Measurements from ENCODE around the gene PARP15. TPM values are rescaled to one million over a fixed set of nuclear protein-coding genes. Genes with fewer than 3 reads are reported as not detected.
"Not testable (repeated sequence)": the region's sequence is repeated elsewhere in the genome, so short reads cannot be mapped to it uniquely, and the experiment has no call there.

Gene PARP15
- total RNA-seq, 1 experiment from 2014 or later = not detected

GRCh38 chr3:122681284-122681973 is 104.0 kb downstream of the PARP15 start:
- intact Hi-C loops (cut with micrococcal nuclease) = loop anchor here (5.0 kb wide), 1 partner anchor 111 kb away; the partner anchor contains the start of gene HSPBAP1
- Mint-ChIP-seq H3K4me3 (ENCODE audit: unreplicated experiment) (peak overlapping the region; percentile 77), H3K36me3 (ENCODE audit: insufficient read depth, unreplicated experiment) (peaks cover 12% of the 10 kb centered on the region), H3K27ac (ENCODE audit: low read depth, unreplicated experiment) (peak overlapping the region; percentile 83), H3K27me3 (ENCODE audit: insufficient read depth, unreplicated experiment) (no peaks in the 10 kb centered on the region), H3K4me1 (ENCODE audit: insufficient read depth, unreplicated experiment) (peaks cover 16% of the 10 kb centered on the region), H3K9me3 (ENCODE audit: unreplicated experiment) (no peaks in the 10 kb centered on the region)
- TSS peak; percentile 25 for BruUV-seq (replicated peaks)
- no peak for TF ChIP-seq CTCF (IDR thresholded peaks at IDR 0.05; ENCODE audit: unreplicated experiment)
- no peak for DNase-seq (ENCODE audit: unreplicated experiment)
- ChIA-PET CTCF (interaction anchor here (0.6 to 6.9 kb wide), 5 partner anchors 123 to 567 kb away, joined by 3 to 140 read pairs (median 3); no protein-coding TSS in a partner anchor), POLR2A (interaction anchor here (0.6 to 3.5 kb wide), 12 partner anchors 8 to 360 kb away, joined by 3 to 30 read pairs (median 6); partner anchors contain the start of genes DTX3L, FAM162A, KPNA1 and PARP9)

- no peak for DNase-seq (ENCODE audit: unreplicated experiment)
- Mint-ChIP-seq H3K9me3 (ENCODE audit: unreplicated experiment) (no peaks in the 10 kb centered on the region), H3K4me3 (ENCODE audit: unreplicated experiment) (peak overlapping the region; percentile 77), H3K27ac (ENCODE audit: low read depth, unreplicated experiment) (peak overlapping the region; percentile 83), H3K36me3 (ENCODE audit: insufficient read depth, unreplicated experiment) (peaks cover 12% of the 10 kb centered on the region), H3K4me1 (ENCODE audit: insufficient read depth, unreplicated experiment) (peaks cover 16% of the 10 kb centered on the region), H3K27me3 (ENCODE audit: insufficient read depth, unreplicated experiment) (no peaks in the 10 kb centered on the region)
- intact Hi-C loops (cut with micrococcal nuclease) = loop anchor here (5.0 kb wide), 1 partner anchor 110 kb away; the partner anchor contains the start of gene HSPBAP1
- ChIA-PET CTCF (interaction anchor here (0.6 to 6.9 kb wide), 3 partner anchors 124 to 566 kb away, joined by 3 to 140 read pairs (median 3); no protein-coding TSS in a partner anchor), POLR2A (interaction anchor here (1.2 to 3.5 kb wide), 4 partner anchors 114 to 265 kb away, joined by 3 to 23 read pairs (median 4); partner anchors contain the start of genes KPNA1 and WDR5B)
- no TSS peak for BruUV-seq (replicated peaks)
- no peak for TF ChIP-seq CTCF (IDR thresholded peaks at IDR 0.05; ENCODE audit: unreplicated experiment)
Measured at GRCh38 chr3:122681974-122682409, 104.5 kb downstream of the PARP15 start.

- Mint-ChIP-seq H3K4me1 (ENCODE audit: insufficient read depth, unreplicated experiment) (peaks cover 16% of the 10 kb centered on the region), H3K36me3 (ENCODE audit: insufficient read depth, unreplicated experiment) (peaks cover 12% of the 10 kb centered on the region)
- POLR2A ChIA-PET = interaction anchor here (1.2 kb wide), 1 partner anchor 169 kb away, joined by 4 read pairs; the partner anchor contains the start of gene KPNA1
- H3K4me3 Mint-ChIP-seq (ENCODE audit: unreplicated experiment); DNase-seq (ENCODE audit: unreplicated experiment); H3K9me3 Mint-ChIP-seq (ENCODE audit: unreplicated experiment); BruUV-seq (replicated peaks); H3K27ac Mint-ChIP-seq (ENCODE audit: low read depth, unreplicated experiment); H3K27me3 Mint-ChIP-seq (ENCODE audit: insufficient read depth, unreplicated experiment): not testable (repeated sequence)
- intact Hi-C loops (cut with micrococcal nuclease) = loop anchor here (5.0 kb wide), 1 partner anchor 109 kb away; the partner anchor contains the start of gene HSPBAP1
- CTCF ChIA-PET = interaction anchor here (0.6 kb wide), 1 partner anchor 11 kb away, joined by 3 read pairs; no protein-coding TSS in a partner anchor
Measured at GRCh38 chr3:122682778-122683411, 105.4 kb downstream of the PARP15 start.

- DNase-seq (ENCODE audit: unreplicated experiment) = no peak
- CTCF ChIA-PET = interaction anchor here (0.9 to 2.0 kb wide), 5 partner anchors 8 to 229 kb away, joined by 4 to 7 read pairs (median 5); no protein-coding TSS in a partner anchor
Measured at GRCh38 chr3:122687298-122687697, 109.8 kb downstream of the PARP15 start.

More at GRCh38 chr3:122687298-122687697, 109.8 kb downstream of the PARP15 start:
- Mint-ChIP-seq H3K27me3 (ENCODE audit: insufficient read depth, unreplicated experiment) (no peaks in the 10 kb centered on the region), H3K4me1 (ENCODE audit: insufficient read depth, unreplicated experiment) (peaks cover 13% of the 10 kb centered on the region), H3K4me3 (ENCODE audit: unreplicated experiment) (no peak overlapping the region), H3K36me3 (ENCODE audit: insufficient read depth, unreplicated experiment) (peaks cover 22% of the 10 kb centered on the region), H3K9me3 (ENCODE audit: unreplicated experiment) (no peaks in the 10 kb centered on the region), H3K27ac (ENCODE audit: low read depth, unreplicated experiment) (no peak overlapping the region)
- no TSS peak for BruUV-seq (replicated peaks)
- intact Hi-C loops (cut with micrococcal nuclease) = no loop called here
- no peak for TF ChIP-seq CTCF (IDR thresholded peaks at IDR 0.05; ENCODE audit: unreplicated experiment)
- POLR2A ChIA-PET = no interaction called here

Other genes with a start within 250 kb of the PARP15 start
- 78.2 and 94.4 TPM in 2 replicates for gene MIX23, start 194.4 kb upstream of the PARP15 start, total RNA-seq (2022)
- gene FAM162A, start 193.5 kb upstream of the PARP15 start, total RNA-seq (2022) = 50.6 and 59.1 TPM in 2 replicates
- gene WDR5B, start 161.6 kb upstream of the PARP15 start, total RNA-seq (2022) = 10.0 and 11.0 TPM in 2 replicates
- 101 and 104 TPM in 2 replicates for gene KPNA1, start 62.7 kb upstream of the PARP15 start, total RNA-seq (2022)
- 6.3 and 11.9 TPM in 2 replicates for gene PARP9, start 13.3 kb upstream of the PARP15 start, total RNA-seq (2022)
- 19.0 and 19.1 TPM in 2 replicates for gene DTX3L, start 13.3 kb upstream of the PARP15 start, total RNA-seq (2022)
- 15.5 and 23.8 TPM in 2 replicates for gene PARP14, start 103.2 kb downstream of the PARP15 start, total RNA-seq (2022)
- gene HSPBAP1, start 216.2 kb downstream of the PARP15 start, total RNA-seq (2022) = 11.3 and 15.2 TPM in 2 replicates
- gene SLC49A4, start 217.4 kb downstream of the PARP15 start, total RNA-seq (2022) = 10.4 and 11.4 TPM in 2 replicates